Renal cortical epithelial cell (primary cell): ENCODE results near the gene TMEM168. TPM values are rescaled to one million over a fixed set of nuclear protein-coding genes. Genes with fewer than 3 reads are reported as not detected.
"Not testable (repeated sequence)": the region's sequence is repeated elsewhere in the genome, so short reads cannot be mapped to it uniquely, and the experiment has no call there.

ENCODE experiments used
- DNase-seq: peaks from one replicate; pipeline ENCODE4 v3.0.0-alpha.2; 2011; ENCODE audit warnings: low read depth
- total RNA-seq: library from RNA; depleted of rRNA; stranded (reverse); fragments of >200 nt; gene quantifications from 2 replicates; pipeline ENCODE4 v1.2.3, GENCODE V29; 2014

The TMEM168 gene
- total RNA-seq, 1 donor from 2014 or later, result 42.2 TPM

DNA sequence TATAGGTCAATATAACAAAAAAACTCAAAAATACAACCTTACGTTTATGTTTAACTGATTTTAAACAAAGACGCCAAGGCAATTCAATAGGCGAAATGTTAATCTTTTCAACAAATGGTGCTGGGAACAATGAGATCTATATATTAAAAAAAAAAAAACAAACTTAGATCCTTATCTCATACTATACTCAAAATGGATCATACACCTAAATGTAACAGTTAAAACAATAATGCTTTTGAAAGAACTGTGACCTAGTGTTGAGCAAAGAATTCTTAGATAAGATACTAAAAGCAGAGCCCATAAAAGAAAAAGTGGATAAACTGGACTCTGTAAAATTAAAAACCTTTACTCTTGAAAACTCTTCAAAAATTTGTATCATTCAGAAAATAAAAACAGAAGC, 8.6 kb downstream of the TMEM168 start:
- no peak for DNase-seq

DNA sequence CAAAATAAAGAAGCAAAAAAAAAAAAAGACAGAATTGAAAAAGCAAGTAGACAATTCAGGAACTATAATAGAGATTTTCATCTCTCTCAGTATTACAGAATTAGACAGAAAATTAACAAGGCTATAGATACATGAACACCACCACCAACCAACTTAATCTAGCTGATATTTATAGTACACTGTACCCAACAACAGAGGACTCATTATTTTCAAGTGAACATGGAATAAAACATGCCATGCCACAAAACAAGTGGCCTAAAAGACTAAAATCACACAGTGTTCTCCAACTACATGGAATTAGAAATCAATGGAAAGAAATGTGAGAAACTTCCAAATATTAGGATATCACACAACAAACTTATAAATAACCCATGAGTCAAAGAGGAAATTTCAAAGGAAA, 9.1 kb downstream of the TMEM168 start:
- DNase-seq, result no peak

DNA sequence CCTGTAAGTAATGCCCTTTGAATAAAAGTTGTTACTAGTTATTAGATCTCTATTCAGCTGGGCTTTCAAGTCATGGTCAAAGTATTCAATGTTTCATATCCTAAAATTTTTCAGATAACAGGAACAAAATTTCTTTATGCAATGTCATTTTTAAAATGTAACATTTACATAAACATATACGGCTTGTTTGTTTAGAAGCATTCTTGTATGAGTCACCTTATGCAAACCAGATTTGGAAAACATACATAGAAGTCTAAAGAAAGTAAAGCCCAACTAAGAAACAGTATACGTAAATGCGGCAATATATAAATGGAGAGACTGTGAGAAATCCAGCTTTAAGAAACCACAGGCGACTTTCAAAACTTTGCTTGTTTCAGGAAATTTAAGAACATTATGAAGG, 10.5 kb downstream of the TMEM168 start:
- no peak for DNase-seq

DNA sequence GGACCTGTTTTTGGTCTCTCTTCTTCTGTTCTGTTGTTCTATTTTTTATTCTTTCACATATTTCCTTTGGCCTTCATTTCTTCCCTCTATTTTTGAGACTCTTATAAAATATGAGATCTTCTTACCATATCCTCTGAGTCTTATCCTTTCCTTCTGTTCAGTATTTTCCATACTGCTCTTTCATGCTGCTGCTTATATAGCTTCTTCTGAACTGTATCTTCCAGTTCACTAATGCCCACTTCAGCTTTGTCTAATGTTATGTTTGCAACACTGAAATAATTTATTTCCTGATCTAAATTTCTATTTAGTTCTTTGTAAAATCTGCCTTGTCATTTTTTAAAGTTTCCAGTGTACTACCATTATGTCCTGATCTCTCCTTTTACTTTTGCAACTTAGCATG, 12.8 kb downstream of the TMEM168 start:
- DNase-seq, result no peak

DNA sequence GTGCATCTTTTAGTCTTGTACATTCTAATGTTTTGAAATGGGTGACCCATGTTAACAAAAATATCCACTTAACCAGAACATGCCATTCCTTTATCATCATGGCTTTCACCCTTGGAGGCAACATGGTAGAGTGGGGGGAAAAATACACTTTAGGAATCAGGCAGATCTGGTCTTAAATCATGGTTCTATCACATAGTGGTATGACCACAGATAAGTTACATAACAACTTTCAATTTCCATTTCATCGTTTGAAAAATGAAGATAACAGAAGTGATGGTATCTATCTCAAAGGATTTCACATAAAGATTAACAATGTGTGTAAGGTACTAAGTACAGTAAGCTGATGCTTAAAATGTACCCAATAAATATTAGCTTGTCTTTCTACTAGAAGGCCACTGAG, 19.0 kb downstream of the TMEM168 start:
- no peak for DNase-seq

DNA sequence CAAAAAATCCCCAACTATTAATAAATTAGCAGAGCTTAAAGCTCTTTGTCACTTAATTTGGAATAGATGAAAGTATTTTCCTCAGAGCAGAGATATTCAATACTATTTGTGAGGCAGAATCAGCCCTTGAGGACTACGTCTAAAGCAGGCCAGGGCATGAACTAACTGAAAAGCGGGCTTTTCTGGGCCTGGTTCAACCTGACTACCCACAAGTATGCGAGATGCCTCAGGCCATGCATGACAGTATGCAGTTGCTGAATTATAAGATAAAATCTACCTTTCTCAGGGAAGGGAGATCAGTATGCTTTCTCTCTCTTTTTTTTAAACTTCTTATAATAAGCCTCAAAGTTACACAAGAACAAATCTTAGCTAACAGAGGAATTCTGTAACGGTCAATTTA, 20.1 kb downstream of the TMEM168 start:
- DNase-seq, result peak; percentile 82

DNA sequence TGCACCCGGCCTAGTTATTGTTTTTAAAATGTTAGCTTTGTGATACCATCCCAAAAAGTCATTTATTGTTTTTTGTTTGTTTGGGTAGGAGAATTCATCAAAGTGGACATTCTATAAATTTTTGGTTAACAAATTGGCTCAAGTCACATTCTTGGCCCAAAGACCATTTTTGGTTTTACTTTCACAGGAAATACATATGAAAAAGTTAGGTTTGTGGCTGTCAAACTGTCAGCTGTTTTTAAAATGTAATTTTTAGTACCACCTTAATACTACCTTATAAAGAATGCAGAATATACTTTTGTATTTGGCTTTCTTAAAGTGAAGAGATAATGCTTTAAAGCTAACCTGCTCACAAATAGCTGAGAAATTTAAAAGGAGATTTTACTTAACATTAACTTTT, 25.1 kb downstream of the TMEM168 start:
- no peak for DNase-seq

DNA sequence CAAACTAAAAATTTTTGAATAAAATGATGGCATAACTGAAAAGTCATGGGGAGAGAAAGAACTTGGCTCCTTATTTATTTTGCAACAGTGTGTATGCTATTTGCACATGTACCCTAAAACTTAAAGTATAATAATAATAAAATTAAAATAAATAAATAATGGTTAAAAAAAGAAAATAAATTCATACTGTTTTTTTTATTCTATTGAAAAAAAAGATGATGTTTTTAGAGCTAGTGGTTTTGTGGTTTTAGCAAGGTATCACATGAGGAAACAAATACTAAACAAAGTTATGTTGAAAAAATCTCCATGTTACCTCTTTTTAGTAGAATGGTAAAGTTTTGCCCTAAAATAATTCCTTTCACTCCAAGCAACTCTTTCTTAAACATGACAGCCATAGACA, 26.2 kb downstream of the TMEM168 start:
- no peak for DNase-seq

DNA sequence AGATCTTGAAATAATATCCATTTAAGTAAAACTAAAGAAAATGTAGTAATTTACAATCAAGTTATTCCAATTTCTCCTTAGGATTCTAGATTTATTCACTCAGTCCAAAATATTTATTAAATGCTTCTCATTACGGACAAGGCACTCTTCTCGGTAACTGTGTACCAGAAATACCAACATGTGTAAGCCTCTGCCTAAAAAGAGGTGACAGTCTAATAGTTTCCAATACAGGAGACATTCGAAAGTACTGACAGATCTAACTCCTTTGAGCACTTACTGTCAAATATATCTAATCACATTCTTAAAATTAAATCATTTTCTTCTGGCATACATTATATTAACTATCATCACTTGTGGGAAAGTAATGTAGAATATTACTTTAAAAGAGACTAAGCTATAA, 26.9 kb downstream of the TMEM168 start:
- no peak for DNase-seq

DNA sequence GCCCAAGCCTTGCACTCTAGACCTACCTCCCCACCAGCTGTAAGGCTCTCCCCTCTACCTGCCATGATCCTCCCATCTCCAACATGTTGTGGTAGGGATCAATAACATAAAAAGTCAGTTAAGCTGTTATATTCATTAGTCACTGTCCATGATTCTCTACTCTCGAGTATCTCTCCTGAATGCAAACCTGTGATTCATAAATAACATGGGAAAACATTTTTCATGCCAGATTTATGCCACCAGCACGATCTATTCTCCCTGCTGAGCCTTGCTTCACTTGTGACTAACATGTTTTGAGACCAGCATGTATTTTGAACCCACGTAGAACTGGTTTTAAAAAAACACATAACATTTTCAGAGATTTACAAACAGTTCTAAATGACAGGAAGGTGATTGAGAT, 30.3 kb downstream of the TMEM168 start:
- DNase-seq, result no peak

DNA sequence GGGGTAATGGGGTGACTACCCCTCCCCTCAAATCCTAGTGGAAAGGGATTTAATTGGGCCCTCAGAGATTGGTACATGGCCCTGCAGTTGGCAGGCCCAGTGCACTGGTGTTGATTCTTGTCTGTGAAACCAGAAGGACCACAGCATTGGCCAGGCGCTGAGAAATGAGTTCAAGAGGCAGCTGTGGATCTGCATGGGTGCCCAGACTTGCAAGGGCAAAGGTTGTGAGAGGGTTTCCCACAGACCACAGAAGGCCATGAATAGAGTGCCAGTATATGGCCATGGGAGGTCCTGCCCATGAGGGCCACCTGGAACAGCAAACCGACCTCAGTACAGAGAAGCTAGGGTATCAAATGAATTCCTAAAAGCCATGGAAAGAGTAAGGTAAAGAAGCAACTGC, 32.9 kb downstream of the TMEM168 start:
- DNase-seq, result no peak

DNA sequence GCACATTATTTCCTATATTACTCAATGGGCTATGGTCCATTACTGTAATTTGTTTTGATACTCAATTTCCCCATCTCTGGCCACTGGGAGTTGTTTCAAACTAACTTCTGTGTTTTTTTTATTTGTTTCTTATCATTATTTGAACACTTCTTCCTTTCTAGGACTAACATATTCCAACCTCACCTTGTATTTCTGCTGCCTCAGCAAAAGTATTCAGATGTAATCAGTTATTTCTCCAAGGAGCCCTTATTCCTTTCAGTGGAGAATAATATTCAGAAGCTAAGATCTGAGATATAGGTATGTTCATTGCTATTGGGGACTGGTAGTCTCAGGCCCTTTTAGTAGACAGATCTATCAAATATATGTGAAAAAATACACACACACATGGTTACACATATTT, 36.9 kb downstream of the TMEM168 start:
- no peak for DNase-seq

DNA sequence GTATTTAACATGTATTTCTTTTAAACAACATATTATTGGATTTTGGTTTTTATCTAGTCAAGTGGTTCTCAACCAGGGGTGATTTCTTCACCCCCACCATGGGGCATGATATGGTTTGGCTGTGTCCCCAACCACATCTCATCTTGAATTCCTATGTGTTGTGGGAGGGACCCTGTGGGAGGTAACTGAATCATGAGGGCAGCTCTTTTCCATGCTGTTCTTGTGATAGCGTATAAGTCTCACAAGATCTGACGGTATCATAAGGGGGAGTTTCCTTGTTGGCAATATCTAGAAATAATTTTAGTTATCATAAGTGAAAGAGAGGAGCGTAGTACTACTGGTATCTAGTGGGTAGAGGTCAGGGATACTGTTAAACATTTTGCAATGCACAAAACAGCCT, 37.6 kb downstream of the TMEM168 start:
- no peak for DNase-seq

DNA sequence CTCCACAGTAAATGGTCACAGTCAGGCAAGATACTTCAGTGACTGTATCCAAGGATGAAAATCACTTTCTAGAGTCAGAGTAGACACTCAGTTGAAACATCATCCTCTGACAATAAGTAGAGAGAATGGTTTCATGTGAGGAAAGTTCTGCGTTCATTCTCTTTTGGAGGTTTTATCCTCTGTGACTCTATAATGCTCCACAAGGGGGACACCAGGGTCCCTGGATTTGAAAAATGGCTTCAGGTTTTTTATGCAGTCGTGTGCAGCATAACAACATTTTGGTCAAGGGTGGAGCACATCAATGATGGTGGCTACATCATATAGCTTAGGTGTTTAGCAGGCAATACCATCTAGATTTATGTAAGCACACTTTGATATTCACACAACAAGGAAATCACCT, 40.4 kb downstream of the TMEM168 start:
- no peak for DNase-seq

DNA sequence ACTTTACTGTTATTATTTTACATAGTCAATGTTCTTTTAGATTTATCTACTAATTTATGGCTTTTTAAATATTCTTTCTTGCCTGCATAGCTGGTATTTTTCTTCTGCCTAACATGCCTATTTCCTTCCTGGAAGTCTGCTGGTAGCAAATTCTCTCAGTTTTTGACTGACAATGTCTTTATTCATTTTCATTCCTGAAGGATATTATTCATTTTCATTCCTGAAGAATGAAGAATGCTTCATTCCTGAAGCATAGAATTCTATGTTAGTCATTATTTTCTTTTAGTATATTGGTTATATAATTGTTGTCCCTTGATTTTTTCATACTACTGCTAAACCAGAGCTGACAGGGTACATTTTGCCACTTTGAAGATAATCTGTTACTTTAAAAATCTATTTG, 41.8 kb downstream of the TMEM168 start:
- DNase-seq, result no peak

DNA sequence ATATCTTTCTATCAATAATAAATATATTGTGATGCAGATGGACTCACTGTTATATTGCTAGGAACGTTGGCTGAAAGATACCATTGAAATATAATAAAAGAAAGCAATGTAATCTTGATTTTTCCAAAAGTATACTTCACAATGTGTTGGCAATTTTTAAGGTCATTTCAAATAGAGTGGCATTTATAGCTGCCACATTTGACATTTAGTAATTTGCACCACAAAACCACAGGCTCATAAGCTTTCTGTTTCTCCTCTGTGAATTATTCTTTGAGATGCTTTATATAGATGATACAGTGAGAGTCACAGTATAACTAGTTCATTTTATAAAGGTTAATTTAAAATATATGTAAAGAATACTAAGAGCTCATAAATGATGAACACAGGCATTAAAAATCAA, 44.6 kb downstream of the TMEM168 start:
- DNase-seq, result no peak

DNA sequence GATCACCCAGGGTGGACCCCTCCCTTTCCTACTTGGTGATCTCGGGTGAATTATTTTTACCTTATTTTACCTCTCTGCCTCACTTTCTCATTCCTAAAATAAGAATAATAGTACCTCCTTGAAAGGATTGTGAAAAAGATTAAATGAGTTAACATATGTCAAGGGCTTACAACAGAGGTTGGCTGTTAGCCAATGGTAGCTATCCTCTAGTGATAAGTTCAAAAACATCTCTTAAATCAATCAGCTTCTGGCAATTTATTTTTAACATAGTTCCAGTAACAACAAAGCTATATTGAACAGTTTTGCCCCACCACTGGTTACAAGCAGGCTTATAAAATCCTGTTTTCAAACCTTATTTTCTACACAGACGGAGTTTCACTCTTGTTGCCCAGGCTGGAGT, 45.4 kb downstream of the TMEM168 start:
- no peak for DNase-seq

DNA sequence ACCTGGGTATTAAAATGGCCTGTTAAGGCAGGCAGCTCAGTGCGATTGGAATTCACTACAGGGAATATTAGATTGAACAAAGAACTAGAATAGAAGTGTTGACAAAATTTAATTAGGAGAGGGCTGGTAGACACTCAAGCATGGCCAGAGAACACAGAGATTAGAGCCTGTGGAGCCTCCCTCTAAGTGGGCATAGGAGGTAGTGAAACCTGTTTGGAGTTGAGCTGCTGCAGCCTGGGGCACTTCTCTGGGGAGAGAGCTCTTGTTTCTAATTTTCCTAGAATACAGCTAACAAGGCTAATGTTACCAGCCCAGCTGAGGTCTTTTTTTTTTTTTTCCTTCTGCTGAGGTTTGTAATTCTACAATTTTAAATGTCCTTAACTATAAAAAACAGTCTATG, 46.4 kb downstream of the TMEM168 start:
- DNase-seq, result no peak

DNA sequence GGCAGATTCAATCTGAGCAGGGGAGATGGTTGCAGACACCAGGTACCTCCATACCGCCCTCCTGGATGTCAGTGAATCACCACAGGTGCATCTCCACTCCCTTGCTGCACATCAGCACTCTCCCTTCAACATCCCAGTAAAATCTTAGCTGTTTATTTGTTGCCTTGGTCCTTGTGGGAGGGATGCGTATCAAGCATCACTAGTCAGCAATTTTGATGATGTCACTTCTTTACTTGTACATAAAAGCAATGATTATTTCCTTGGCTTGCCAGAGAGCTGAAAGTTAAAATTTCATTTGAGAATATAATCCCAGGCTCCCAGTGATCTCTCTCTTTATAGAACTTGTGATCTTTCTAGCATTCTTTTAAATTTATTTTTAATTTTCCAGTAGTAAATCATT, 49.5 kb downstream of the TMEM168 start:
- no peak for DNase-seq

DNA sequence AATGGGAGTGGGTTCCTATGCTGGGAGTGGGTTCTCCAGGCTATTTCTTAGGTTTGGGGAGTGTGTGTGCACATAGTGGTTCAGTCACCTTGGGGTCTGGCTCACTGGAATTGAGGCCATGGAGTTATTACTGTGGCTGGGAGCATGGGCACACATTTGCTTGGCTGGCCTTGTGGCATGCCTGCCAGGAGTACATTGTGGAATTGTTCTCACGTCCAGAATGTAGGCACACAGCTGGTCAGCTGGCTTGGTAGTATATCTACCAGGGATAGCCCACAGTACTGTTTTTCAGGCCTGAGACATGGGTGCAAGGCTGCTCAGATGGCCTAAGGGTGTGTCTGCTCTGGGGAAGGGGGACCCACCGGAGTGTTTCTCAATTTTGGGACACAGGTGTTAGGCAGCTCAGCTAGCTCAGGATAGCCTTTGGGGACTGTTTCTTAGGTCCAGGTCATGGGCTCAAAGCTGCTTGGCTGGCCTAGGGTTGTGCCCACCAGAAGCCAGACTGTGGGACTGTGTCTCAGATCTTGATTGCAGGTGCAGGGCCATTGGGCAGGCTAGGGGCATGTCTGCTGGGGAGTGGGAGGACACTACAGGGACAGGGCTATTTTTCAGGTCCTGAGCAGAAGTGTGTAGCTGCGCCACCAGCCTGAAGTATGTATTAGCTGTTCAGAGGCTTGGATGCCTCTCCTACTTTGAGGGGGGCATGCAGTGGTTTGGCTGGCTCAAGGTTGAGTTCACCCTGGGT, 50.6 kb downstream of the TMEM168 start:
- DNase-seq, result no peak

DNA sequence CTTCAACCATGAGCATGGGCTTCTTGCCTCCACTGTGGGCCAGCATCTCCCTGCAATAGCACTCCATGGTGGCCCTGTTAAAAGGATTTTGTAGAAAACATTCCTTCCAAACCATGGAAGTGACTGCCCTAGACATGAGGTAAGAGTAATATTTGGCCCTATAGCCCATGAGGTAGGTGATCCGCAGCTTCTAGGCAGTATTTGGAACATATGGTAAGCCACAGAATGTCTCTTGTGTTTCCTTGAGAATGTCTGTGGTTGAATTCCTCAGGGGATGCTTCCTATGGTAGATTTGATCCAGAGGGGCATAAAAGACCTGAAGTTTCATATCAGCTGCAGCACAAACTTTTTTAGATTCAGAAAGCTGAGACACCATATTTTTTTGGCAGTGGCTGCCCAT, 54.9 kb downstream of the TMEM168 start:
- no peak for DNase-seq

DNA sequence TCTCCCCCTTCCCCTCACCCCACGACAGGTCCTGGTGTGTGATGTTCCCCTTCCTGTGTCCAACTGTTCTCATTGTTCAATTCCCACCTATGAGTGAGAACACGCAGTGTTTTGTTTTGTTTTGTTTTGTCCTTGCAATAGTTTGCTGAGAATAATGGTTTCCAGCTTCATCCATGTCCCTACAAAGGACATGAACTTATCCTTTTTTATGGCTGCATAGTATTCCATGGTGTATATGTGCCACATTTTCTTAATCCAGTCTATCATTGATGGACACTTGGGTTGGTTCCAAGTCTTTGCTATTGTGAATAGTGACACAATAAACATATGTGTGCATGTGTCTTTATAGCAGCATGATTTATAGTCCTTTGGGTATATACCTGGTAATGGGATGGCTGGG, 58.9 kb downstream of the TMEM168 start:
- DNase-seq, result not testable (repeated sequence)

DNA sequence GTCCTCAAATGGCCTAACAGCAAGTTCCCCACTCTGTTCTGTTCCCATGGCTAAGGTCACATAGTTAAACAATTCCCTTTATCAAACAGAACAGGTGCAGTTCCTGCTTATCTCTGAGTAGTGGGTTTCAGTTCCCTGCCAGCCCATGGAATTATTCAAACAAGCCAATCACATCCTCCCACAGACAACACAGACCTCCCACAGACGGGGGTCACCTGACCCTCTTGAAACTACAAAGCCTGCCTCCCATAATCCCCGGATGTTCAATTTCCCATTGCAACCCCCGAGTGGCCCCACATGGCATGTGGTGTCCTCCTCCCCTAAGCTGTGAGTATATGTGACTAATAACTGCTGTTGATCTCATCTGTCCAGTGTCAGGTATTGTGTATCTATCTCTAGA, 64.1 kb downstream of the TMEM168 start:
- no peak for DNase-seq

DNA sequence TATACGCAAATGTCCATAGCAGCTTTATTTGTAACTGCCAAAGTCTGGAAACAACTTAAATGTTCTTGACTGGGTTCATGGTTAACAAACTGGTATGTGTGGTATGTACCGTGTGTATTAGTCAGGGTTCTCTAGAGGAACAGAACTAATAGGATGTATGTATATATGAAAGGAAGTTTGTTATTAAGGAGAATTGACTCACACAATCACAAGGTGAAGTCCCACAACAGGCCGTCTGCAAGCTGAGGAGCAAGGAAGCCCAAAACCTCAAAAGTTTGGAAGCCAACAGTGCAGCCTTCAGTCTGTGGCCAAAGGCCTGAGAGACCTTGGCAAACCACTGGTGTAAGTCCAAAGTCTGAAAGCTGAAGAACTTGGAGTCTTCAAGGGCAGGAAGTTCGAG, 66.8 kb downstream of the TMEM168 start:
- peak; percentile 88 for DNase-seq
